D721Med (cell line): ENCODE data around the gene SPEG.

Experiments used
- DNase-seq: peaks from one replicate; pipeline ENCODE4 v3.0.0; 2011; ENCODE audit warnings: low spot score; ENCODE audit not compliant: insufficient read length
- FAIRE-seq: peaks from 2 replicates; lab custom pipeline; 2011; peaks lifted over from hg19 to GRCh38; lab: Jason Lieb, UNC
- TF ChIP-seq, protein P1 (sequence below): IDR thresholded peaks from 2 replicates; pipeline ENCODE4 v1.5.1; 2012; ENCODE audit warnings: mild to moderate bottlenecking, control low read depth; ENCODE audit not compliant: insufficient read depth; ENCODE audit errors: missing control alignments

SPEG gene

GRCh38 chr2:219543596-219544358 is 109.1 kb downstream of the SPEG start, which contains the start of the genes CHPF and TMEM198:
Gene CHPF (minus strand): TSS chr2:219543809. CDS start chr2:219543538, 271 bp downstream.
Gene TMEM198 (plus strand): TSS chr2:219544028. CDS start chr2:219544728, 700 bp downstream.
- TF ChIP-seq, protein P1, sequence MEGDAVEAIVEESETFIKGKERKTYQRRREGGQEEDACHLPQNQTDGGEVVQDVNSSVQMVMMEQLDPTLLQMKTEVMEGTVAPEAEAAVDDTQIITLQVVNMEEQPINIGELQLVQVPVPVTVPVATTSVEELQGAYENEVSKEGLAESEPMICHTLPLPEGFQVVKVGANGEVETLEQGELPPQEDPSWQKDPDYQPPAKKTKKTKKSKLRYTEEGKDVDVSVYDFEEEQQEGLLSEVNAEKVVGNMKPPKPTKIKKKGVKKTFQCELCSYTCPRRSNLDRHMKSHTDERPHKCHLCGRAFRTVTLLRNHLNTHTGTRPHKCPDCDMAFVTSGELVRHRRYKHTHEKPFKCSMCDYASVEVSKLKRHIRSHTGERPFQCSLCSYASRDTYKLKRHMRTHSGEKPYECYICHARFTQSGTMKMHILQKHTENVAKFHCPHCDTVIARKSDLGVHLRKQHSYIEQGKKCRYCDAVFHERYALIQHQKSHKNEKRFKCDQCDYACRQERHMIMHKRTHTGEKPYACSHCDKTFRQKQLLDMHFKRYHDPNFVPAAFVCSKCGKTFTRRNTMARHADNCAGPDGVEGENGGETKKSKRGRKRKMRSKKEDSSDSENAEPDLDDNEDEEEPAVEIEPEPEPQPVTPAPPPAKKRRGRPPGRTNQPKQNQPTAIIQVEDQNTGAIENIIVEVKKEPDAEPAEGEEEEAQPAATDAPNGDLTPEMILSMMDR: no peak
- DNase-seq (peak; percentile 99), FAIRE-seq (no peak)

GRCh38 chr2:219544567-219544966 is 109.9 kb downstream of the SPEG start:
- TF ChIP-seq, protein P1: no peak
- DNase-seq (no peak), FAIRE-seq (no peak)

- FAIRE-seq (no peak), DNase-seq (no peak)
- TF ChIP-seq, protein P1: no peak
Observed at GRCh38 chr2:219545295-219545942, 110.8 kb downstream of the SPEG start.

- DNase-seq (no peak), FAIRE-seq (no peak)
- TF ChIP-seq, protein P1: no peak
Observed at GRCh38 chr2:219545943-219546352, 111.3 kb downstream of the SPEG start.

- TF ChIP-seq, protein P1: no peak
- FAIRE-seq (no peak), DNase-seq (no peak)
Observed at GRCh38 chr2:219547621-219548020, 113.0 kb downstream of the SPEG start.
